Activated B cell treated with CpG ODN at 0.5 μM for 24 hours (primary cell): ENCODE measurements around the gene KCNQ1. TPM values are rescaled to one million over a fixed set of nuclear protein-coding genes. Genes with fewer than 3 reads are reported as not detected.

Experiments used
- ATAC-seq: fragments of 200-7000 bp; cut with Tn5 transposase; one replicate; pipeline ENCODE4 v1.10.0; 2021; ENCODE audit warnings: low read depth, mild to moderate bottlenecking, moderate library complexity
- CTCF ChIA-PET: fragments of 350-600 bp; sonication (Branson Sonifier 250); formaldehyde crosslinking; loops from one replicate; lab custom pipeline; 2021; ENCODE audit warnings: antibody characterized with exemption; lab: Charles Lee
- POLR2A ChIA-PET: fragments of 350-600 bp; sonication (Branson Sonifier 250); formaldehyde crosslinking; loops from one replicate; lab custom pipeline; 2021; ENCODE audit warnings: antibody characterized with exemption; lab: Charles Lee
- DNase-seq: peaks from one replicate; pipeline ENCODE4 v3.0.0; 2022
- H3K27ac Mint-ChIP-seq: one replicate; pipeline ENCODE4 v1.8.0; 2020; ENCODE audit warnings: mixed read lengths
- H3K27me3 Mint-ChIP-seq: one replicate; pipeline ENCODE4 v1.8.0; 2021; ENCODE audit warnings: mixed read lengths
- H3K36me3 Mint-ChIP-seq: one replicate; pipeline ENCODE4 v1.8.0; 2021; ENCODE audit warnings: low read depth, mixed read lengths
- H3K4me1 Mint-ChIP-seq: one replicate; pipeline ENCODE4 v1.8.0; 2021; ENCODE audit warnings: mixed read lengths
- H3K4me3 Mint-ChIP-seq: one replicate; pipeline ENCODE4 v1.8.0; 2020; ENCODE audit warnings: mild to moderate bottlenecking, mixed read lengths
- H3K9me3 Mint-ChIP-seq: one replicate; pipeline ENCODE4 v1.8.0; 2020; ENCODE audit warnings: mixed read lengths
- intact Hi-C: fragments of 100-400 bp; cut with micrococcal nuclease; formaldehyde crosslinking; loops from one replicate; pipeline ENCODE4 v1.15.1; 2024
- total RNA-seq: library from RNA; stranded (reverse); gene quantifications from 2 replicates; pipeline ENCODE4 v1.2.3, GENCODE V29; 2022
- TF ChIP-seq, protein P1 (sequence below): fragments of 200-600 bp; IDR thresholded peaks from one replicate; pipeline ENCODE4 v1.8.0; 2022; ENCODE audit warnings: antibody characterized with exemption, mild to moderate bottlenecking

KCNQ1 gene
- total RNA-seq, 1 donor from 2014 or later, result 6.5 TPM

- DNase-seq (no peak), ATAC-seq (no peak)
- CTCF ChIA-PET, result no interaction called here
- POLR2A ChIA-PET, result no interaction called here
- Mint-ChIP-seq H3K27ac (no peak overlapping the region), H3K4me3 (no peak overlapping the region), H3K4me1 (peaks cover 5% of the 10 kb centered on the region), H3K9me3 (peaks cover 14% of the 10 kb centered on the region), H3K27me3 (no peaks in the 10 kb centered on the region), H3K36me3 (peaks cover 30% of the 10 kb centered on the region)
- intact Hi-C loops, result no loop called here
- TF ChIP-seq, protein P1, sequence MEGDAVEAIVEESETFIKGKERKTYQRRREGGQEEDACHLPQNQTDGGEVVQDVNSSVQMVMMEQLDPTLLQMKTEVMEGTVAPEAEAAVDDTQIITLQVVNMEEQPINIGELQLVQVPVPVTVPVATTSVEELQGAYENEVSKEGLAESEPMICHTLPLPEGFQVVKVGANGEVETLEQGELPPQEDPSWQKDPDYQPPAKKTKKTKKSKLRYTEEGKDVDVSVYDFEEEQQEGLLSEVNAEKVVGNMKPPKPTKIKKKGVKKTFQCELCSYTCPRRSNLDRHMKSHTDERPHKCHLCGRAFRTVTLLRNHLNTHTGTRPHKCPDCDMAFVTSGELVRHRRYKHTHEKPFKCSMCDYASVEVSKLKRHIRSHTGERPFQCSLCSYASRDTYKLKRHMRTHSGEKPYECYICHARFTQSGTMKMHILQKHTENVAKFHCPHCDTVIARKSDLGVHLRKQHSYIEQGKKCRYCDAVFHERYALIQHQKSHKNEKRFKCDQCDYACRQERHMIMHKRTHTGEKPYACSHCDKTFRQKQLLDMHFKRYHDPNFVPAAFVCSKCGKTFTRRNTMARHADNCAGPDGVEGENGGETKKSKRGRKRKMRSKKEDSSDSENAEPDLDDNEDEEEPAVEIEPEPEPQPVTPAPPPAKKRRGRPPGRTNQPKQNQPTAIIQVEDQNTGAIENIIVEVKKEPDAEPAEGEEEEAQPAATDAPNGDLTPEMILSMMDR, result no peak
Measured at GRCh38 chr11:2815762-2816496, 371.1 kb downstream of the KCNQ1 start.

DNA sequence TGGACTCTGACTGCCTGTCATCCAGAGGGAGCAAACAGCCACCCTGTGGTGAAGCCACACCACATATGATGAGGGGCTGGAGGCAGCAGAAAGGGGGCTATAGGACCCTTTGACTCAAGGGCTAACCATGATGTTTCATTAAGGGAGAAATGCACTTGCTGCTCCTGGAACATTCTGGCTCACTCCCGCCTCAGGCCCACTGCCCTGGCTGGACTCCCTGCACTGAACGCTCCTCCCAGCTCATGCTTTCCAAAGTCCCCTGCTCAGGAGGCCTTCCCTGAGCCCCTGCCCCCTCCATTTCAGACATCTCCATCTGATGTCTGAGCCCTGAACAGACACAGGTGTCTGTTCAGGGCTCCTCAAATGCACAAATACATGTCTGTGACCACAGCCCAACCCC is 371.7 kb downstream of the KCNQ1 start:
- DNase-seq (no peak), ATAC-seq (no peak)
- peaks cover 30% of the 10 kb centered on the region for H3K36me3 Mint-ChIP-seq
- H3K4me1 Mint-ChIP-seq, result peaks cover 5% of the 10 kb centered on the region
- intact Hi-C loops, result no loop called here
- H3K4me3 Mint-ChIP-seq, result no peak overlapping the region
- H3K27me3 Mint-ChIP-seq, result no peaks in the 10 kb centered on the region
- peaks cover 14% of the 10 kb centered on the region for H3K9me3 Mint-ChIP-seq
- POLR2A ChIA-PET, result no interaction called here
- no peak overlapping the region for H3K27ac Mint-ChIP-seq
- TF ChIP-seq, protein P1, result no peak
- CTCF ChIA-PET, result no interaction called here

DNA sequence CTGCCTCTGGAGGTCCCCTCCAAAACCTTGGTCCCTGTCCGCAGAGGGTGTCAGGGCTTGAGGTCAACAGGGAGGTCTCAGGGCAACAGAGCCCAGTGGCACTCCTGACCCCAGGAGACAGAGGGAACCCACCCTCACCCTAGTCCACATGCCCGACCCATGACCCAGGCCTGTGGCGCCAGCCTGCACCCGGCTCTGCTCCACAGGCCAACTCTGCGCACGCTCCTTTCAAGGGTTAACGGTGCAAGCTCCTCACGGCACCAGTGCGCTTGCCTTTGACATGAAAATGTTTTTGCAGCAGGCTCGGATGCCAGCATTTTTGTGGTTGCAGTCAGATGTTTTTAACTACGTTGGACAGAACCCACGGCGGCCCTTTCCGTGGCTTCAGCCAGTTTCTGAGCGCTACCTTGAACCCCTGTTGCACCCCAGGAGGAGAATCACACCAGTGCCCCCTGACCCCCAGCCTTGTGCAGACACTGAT is 372.2 kb downstream of the KCNQ1 start:
- ATAC-seq, result no peak
- Mint-ChIP-seq H3K4me3 (no peak overlapping the region), H3K9me3 (peaks cover 18% of the 10 kb centered on the region), H3K36me3 (peaks cover 34% of the 10 kb centered on the region), H3K27me3 (no peaks in the 10 kb centered on the region), H3K4me1 (peaks cover 4% of the 10 kb centered on the region), H3K27ac (no peak overlapping the region)
- DNase-seq, result no peak
- TF ChIP-seq, protein P1, result no peak
- CTCF ChIA-PET, result no interaction called here
- intact Hi-C loops, result no loop called here
- POLR2A ChIA-PET, result no interaction called here

GRCh38 chr11:2817431-2817830 is 372.6 kb downstream of the KCNQ1 start:
- Mint-ChIP-seq H3K36me3 (peaks cover 37% of the 10 kb centered on the region), H3K4me3 (no peak overlapping the region), H3K27me3 (no peaks in the 10 kb centered on the region), H3K27ac (no peak overlapping the region), H3K9me3 (peaks cover 19% of the 10 kb centered on the region), H3K4me1 (peaks cover under 1% of the 10 kb centered on the region)
- ATAC-seq (no peak), DNase-seq (no peak)
- ChIA-PET CTCF (no interaction called here), POLR2A (no interaction called here)
- intact Hi-C loops, result no loop called here
- TF ChIP-seq, protein P1, result no peak

GRCh38 chr11:2818021-2818420 is 373.2 kb downstream of the KCNQ1 start:
- Mint-ChIP-seq H3K9me3 (peaks cover 25% of the 10 kb centered on the region), H3K4me3 (no peak overlapping the region), H3K36me3 (peaks cover 43% of the 10 kb centered on the region), H3K27ac (no peak overlapping the region), H3K27me3 (no peaks in the 10 kb centered on the region), H3K4me1 (no peaks in the 10 kb centered on the region)
- intact Hi-C loops, result no loop called here
- no peak for ATAC-seq
- ChIA-PET CTCF (no interaction called here), POLR2A (no interaction called here)
- TF ChIP-seq, protein P1, result no peak
- DNase-seq, result no peak
